HUES64 (cell line): Measurements from ENCODE around the gene HPCAL1.

ENCODE experiments used
- H3K27ac ChIP-seq: 2 replicates; pipeline ENCODE4 v1.7.0; 2013; ENCODE audit warnings: low read depth, low read length, inconsistent platforms
- H3K27me3 ChIP-seq: 2 replicates; pipeline ENCODE4 v1.6.1; 2013; ENCODE audit warnings: mild to moderate bottlenecking, low read length; ENCODE audit not compliant: insufficient read depth
- H3K36me3 ChIP-seq: 2 replicates; pipeline ENCODE4 v1.6.1; 2013; ENCODE audit warnings: mild to moderate bottlenecking, low read length; ENCODE audit not compliant: insufficient read depth
- H3K4me1 ChIP-seq: 2 replicates; pipeline ENCODE4 v1.6.1; 2013; ENCODE audit warnings: mild to moderate bottlenecking, low read length, moderate library complexity; ENCODE audit not compliant: insufficient read depth
- H3K4me3 ChIP-seq: 2 replicates; pipeline ENCODE4 v1.5.1; 2013; ENCODE audit warnings: mild to moderate bottlenecking, low read length, moderate library complexity
- H3K9ac ChIP-seq: 2 replicates; pipeline ENCODE4 v1.6.1; 2013; ENCODE audit warnings: mild to moderate bottlenecking, low read depth, low read length
- H3K9me3 ChIP-seq: 2 replicates; pipeline ENCODE4 v1.6.1; 2013; ENCODE audit warnings: low read depth, low read length; ENCODE audit not compliant: insufficient read depth
- WGBS: fragments of 150-250, 120-280 bp; methylation state at CpG from one replicate; pipeline ENCODE4 v1.1.7; 2013; ENCODE audit warnings: missing lambda C conversion rate; 5-methylcytosine and 5-hydroxymethylcytosine counted together

The HPCAL1 gene

GRCh38 chr2:10369269-10370255, 66.9 kb downstream of the HPCAL1 start:
- H3K27me3 ChIP-seq: no peaks in the 10 kb centered on the region
- H3K4me1 ChIP-seq: peaks cover 5% of the 10 kb centered on the region; the same call in 1 of the 2 replicates
- H3K9ac ChIP-seq: no peak overlapping the region
- no peak overlapping the region for H3K27ac ChIP-seq
- H3K9me3 ChIP-seq: no peaks in the 10 kb centered on the region
- H3K36me3 ChIP-seq: no peaks in the 10 kb centered on the region
- WGBS: 91% methylated on average over 14 of the region's 14 CpGs
- no peak overlapping the region for H3K4me3 ChIP-seq

GRCh38 chr2:10370390-10370789, 67.7 kb downstream of the HPCAL1 start:
- Histone ChIP-seq H3K27me3 (no peaks in the 10 kb centered on the region), H3K9ac (no peak overlapping the region), H3K4me3 (no peak overlapping the region), H3K27ac (no peak overlapping the region), H3K4me1 (peaks cover 9% of the 10 kb centered on the region), H3K36me3 (no peaks in the 10 kb centered on the region), H3K9me3 (no peaks in the 10 kb centered on the region)
- WGBS: 91% methylated on average over 1 of the region's 1 CpG

DNA sequence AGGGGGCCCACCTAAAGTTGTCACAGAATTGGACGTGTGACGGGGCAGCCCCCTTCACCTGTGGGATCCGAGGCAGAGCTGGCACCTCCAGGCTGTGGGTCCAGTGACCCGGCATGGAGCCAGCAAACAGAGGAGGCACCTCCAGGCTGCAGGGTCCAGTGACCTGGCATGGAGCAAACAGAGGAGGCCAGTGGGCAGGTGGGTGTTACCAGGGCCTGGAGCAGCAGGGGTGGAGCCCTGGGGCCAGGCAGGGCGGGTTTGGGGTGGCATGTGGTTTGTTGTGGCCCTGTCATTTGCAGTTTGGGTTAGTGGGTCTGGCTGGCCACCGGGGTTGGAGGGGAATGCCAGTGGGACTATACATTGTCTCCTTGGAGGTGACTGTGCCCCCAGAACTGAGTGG, 68.2 kb downstream of the HPCAL1 start:
- H3K4me1 ChIP-seq: peaks cover 14% of the 10 kb centered on the region
- H3K9me3 ChIP-seq: no peaks in the 10 kb centered on the region
- H3K27ac ChIP-seq: no peak overlapping the region
- H3K9ac ChIP-seq: no peak overlapping the region
- no peaks in the 10 kb centered on the region for H3K27me3 ChIP-seq
- no peak overlapping the region for H3K4me3 ChIP-seq
- no peaks in the 10 kb centered on the region for H3K36me3 ChIP-seq
- 91% methylated on average over 6 of the region's 6 CpGs for WGBS

DNA sequence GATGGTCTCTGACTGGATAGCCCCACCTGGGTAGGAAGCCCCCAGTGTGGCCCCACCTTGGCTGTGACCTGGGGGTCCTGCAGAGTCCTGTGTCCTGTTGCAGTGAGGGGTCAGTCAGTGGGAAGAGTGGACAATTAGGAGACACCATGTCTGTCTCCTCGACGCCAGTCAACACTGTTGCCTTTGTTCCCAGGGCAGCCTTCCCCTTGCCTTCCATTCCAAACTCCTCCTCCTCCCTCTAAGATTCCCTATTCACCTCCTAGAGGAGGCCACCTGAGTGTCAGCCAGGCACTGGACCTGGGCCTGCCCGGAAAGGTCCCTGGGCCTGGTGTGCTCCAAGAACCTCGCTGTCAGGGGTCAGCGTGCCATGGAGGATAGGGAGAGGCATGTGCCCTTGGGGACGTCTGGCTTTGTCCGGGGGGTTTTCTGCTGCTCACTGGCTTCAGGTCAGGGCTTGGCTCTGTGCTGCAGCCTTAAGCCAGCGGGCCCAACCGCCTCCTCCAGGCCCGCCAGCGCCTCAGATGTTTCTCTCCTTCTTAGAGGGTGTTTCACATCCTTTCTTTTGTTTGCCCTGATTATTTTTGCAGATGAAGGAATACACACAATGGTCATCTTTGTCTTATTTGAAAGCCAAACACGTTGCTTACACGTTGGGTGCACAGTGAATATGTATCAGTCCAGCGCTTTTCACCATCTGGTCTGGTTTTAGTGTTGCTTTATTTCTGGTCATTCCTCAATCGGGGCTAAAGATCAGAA, 68.9 kb downstream of the HPCAL1 start:
- H3K27me3 ChIP-seq: no peaks in the 10 kb centered on the region
- peaks cover 16% of the 10 kb centered on the region for H3K4me1 ChIP-seq
- H3K9me3 ChIP-seq: no peaks in the 10 kb centered on the region
- H3K36me3 ChIP-seq: no peaks in the 10 kb centered on the region
- 93% methylated on average over 15 of the region's 15 CpGs for WGBS
- H3K9ac ChIP-seq: no peak overlapping the region
- no peak overlapping the region for H3K27ac ChIP-seq
- H3K4me3 ChIP-seq: no peak overlapping the region

GRCh38 chr2:10372203-10372861, 69.6 kb downstream of the HPCAL1 start:
- Histone ChIP-seq H3K9me3 (no peaks in the 10 kb centered on the region), H3K9ac (no peak overlapping the region), H3K27ac (no peak overlapping the region), H3K4me3 (no peak overlapping the region), H3K27me3 (no peaks in the 10 kb centered on the region), H3K36me3 (no peaks in the 10 kb centered on the region), H3K4me1 (peaks cover 16% of the 10 kb centered on the region)
- 93% methylated on average over 20 of the region's 20 CpGs for WGBS

DNA sequence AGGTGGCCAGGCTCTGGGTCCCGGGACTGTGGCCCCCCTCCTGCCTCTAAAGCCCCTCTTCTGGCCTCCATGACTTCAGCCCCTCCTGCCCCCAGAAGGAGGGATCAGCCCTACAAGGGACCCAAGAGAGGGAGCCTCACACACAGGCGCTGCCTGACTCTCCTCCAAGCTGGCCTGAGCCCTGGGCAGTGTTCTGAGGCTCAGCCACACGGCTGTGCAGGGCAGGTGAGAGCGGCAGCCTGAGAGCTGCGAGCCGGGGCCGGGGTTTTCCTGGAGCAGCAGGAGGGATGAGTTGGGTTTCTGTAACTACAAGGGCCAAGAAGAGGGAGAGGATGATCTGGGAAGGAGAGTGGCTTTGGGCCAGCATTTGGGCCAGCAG, 70.1 kb downstream of the HPCAL1 start:
- Histone ChIP-seq H3K9ac (no peak overlapping the region), H3K27ac (no peak overlapping the region), H3K4me3 (no peak overlapping the region), H3K4me1 (peaks cover 16% of the 10 kb centered on the region), H3K36me3 (no peaks in the 10 kb centered on the region), H3K9me3 (no peaks in the 10 kb centered on the region), H3K27me3 (no peaks in the 10 kb centered on the region)
- WGBS: 91% methylated on average over 7 of the region's 7 CpGs

DNA sequence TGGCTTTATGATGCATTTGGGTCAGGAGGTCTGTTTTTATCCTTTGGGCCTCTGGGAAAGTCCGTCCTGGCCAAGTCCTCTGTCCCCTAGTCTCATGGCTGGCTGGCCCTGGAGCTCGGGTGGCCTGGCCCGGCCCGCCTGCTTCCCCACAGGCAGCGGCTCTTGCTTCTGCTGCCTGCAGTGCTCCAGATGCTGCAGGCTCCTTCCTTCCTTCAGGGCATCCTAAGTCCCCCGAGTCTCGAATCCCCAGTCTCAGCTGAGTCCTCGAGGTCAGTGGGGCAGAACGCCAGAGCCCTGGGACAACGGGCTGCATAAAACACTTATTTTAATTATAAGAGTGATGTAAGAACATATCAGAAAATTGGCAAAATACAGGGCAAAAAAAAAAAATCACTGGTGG, 71.2 kb downstream of the HPCAL1 start:
- peaks cover 16% of the 10 kb centered on the region for H3K4me1 ChIP-seq

DNA sequence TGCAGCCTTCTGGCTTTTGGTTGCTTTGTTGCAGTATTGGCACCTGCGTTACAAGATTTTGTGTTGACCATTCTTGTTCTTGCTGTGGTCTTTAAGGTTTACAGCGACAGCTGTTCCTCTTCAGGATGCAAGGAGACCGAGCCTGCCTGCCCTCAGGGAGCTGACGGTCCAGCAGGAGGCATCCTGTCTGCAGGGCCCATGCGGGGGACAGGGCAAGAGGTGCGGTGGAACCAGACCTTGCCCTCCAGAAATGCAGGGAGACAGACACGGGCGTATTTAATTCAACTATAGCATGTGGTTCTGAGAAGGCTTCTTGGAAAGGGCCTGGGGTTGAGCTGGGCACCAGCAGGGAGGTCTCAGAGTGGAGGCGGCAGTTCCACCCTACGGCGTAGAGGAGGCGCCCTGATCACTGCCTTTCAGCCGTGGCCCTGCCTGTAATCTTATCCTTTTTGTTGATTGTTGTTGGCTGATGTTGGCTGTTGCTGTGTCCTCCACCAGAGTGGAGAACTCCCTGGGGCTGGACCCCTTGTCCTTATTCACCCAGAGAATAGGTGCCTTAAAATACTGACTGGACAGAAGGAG, 71.7 kb downstream of the HPCAL1 start:
- Histone ChIP-seq H3K9ac (no peak overlapping the region), H3K9me3 (no peaks in the 10 kb centered on the region), H3K4me1 (peaks cover 16% of the 10 kb centered on the region), H3K4me3 (no peak overlapping the region), H3K27ac (no peak overlapping the region), H3K36me3 (no peaks in the 10 kb centered on the region), H3K27me3 (no peaks in the 10 kb centered on the region)
- WGBS: 91% methylated on average over 13 of the region's 13 CpGs

More for the DNA sequence above, 71.2 kb downstream of the HPCAL1 start:
- no peaks in the 10 kb centered on the region for H3K9me3 ChIP-seq
- no peak overlapping the region for H3K4me3 ChIP-seq
- H3K36me3 ChIP-seq: no peaks in the 10 kb centered on the region
- no peak overlapping the region for H3K27ac ChIP-seq
- no peak overlapping the region for H3K9ac ChIP-seq
- H3K27me3 ChIP-seq: no peaks in the 10 kb centered on the region
- WGBS: 93% methylated on average over 8 of the region's 10 CpGs

- WGBS: 76% methylated on average over 9 of the region's 9 CpGs
Measured at GRCh38 chr2:10375570-10376281, 73.0 kb downstream of the HPCAL1 start.

GRCh38 chr2:10377052-10377746, 74.5 kb downstream of the HPCAL1 start:
- Histone ChIP-seq H3K27ac (no peak overlapping the region), H3K36me3 (no peaks in the 10 kb centered on the region), H3K4me3 (no peak overlapping the region), H3K9me3 (no peaks in the 10 kb centered on the region), H3K27me3 (no peaks in the 10 kb centered on the region), H3K4me1 (peaks cover 21% of the 10 kb centered on the region), H3K9ac (no peak overlapping the region)
- 91% methylated on average over 21 of the region's 21 CpGs for WGBS

More at GRCh38 chr2:10375570-10376281, 73.0 kb downstream of the HPCAL1 start:
- H3K4me3 ChIP-seq: no peak overlapping the region
- H3K27me3 ChIP-seq: no peaks in the 10 kb centered on the region
- H3K4me1 ChIP-seq: peaks cover 16% of the 10 kb centered on the region
- H3K36me3 ChIP-seq: no peaks in the 10 kb centered on the region
- H3K9me3 ChIP-seq: no peaks in the 10 kb centered on the region
- no peak overlapping the region for H3K27ac ChIP-seq
- no peak overlapping the region for H3K9ac ChIP-seq
